Hepatocyte (in vitro differentiated cells): Measurements from ENCODE around the gene EGR2.

Source experiments
- CTCF ChIP-seq: fragments of 200-600 bp; sonication (generic); IDR thresholded peaks from 2 replicates; pipeline ENCODE4 v1.5.1; 2016; ENCODE audit warnings: antibody characterized with exemption, mild to moderate bottlenecking; ENCODE audit not compliant: poor library complexity
- EZH2phosphoT487 ChIP-seq: fragments of 200-600 bp; sonication (generic); IDR thresholded peaks from one replicate; pipeline ENCODE4 v1.6.1; 2018; ENCODE audit warnings: antibody characterized with exemption, mild to moderate bottlenecking, low read depth, moderate library complexity; ENCODE audit not compliant: unreplicated experiment, severe bottlenecking

- TF ChIP-seq CTCF (no peak), EZH2phosphoT487 (no peak)
Measured at GRCh38 chr10:62790019-62790555, 26.1 kb downstream of the EGR2 start.
